ENCODE results near the gene WWC2. TPM values are rescaled to one million over a fixed set of nuclear protein-coding genes. Genes with fewer than 3 reads are reported as not detected.
A peak's percentile ranks its signal among the peaks of the same experiment; 100 is the strongest.

WWC2 gene
- polyA plus RNA-seq, 2 donors: 2.9 to 3.4 TPM

GRCh38 chr4:183255487-183255886 is 156.4 kb downstream of the WWC2 start:
- H3K36me3 ChIP-seq (ENCODE audit: control insufficient read depth in 2 of 2, insufficient read depth in 2 of 2, low read length in 1 of 2): no peaks in the 10 kb centered on the region

GRCh38 chr4:183256343-183256742 is 157.3 kb downstream of the WWC2 start:
- Histone ChIP-seq H3K4me3 (ENCODE audit: low read depth in 1 of 2, low read length in 2 of 2) (no peak overlapping the region), H3K27me3 (ENCODE audit: control insufficient read depth in 1 of 2, insufficient read depth in 2 of 2, low read length in 2 of 2) (no peaks in the 10 kb centered on the region), H3K36me3 (ENCODE audit: control insufficient read depth in 2 of 2, insufficient read depth in 2 of 2, low read length in 1 of 2) (peaks cover 0 to 6% of the 10 kb centered on the region in 2 donors), H3K27ac (ENCODE audit: low read depth in 2 of 2, low read length in 1 of 2) (no peak overlapping the region), H3K4me1 (ENCODE audit: control insufficient read depth in 2 of 2, insufficient read depth in 2 of 2, low read length in 1 of 2) (no peaks in the 10 kb centered on the region), H3K9me3 (ENCODE audit: control insufficient read depth in 2 of 2, insufficient read depth in 1 of 2, low read depth in 1 of 2, low read length in 1 of 2) (no peaks in the 10 kb centered on the region)
- WGBS, 2 donors: 68 to 70% methylated on average over 6 of the region's 6 CpGs

More at GRCh38 chr4:183255487-183255886, 156.4 kb downstream of the WWC2 start:
- H3K27ac ChIP-seq (ENCODE audit: low read depth in 2 of 2, low read length in 1 of 2): no peak overlapping the region
- no peaks in the 10 kb centered on the region for H3K4me1 ChIP-seq (ENCODE audit: control insufficient read depth in 2 of 2, insufficient read depth in 2 of 2, low read length in 1 of 2)
- no peak overlapping the region for H3K4me3 ChIP-seq (ENCODE audit: low read depth in 1 of 2, low read length in 2 of 2)
- 65 to 68% methylated on average over 3 of the region's 3 CpGs for WGBS, 2 donors
- H3K27me3 ChIP-seq (ENCODE audit: control insufficient read depth in 1 of 2, insufficient read depth in 2 of 2, low read length in 2 of 2): no peaks in the 10 kb centered on the region
- no peaks in the 10 kb centered on the region for H3K9me3 ChIP-seq (ENCODE audit: control insufficient read depth in 2 of 2, insufficient read depth in 1 of 2, low read depth in 1 of 2, low read length in 1 of 2)

DNA sequence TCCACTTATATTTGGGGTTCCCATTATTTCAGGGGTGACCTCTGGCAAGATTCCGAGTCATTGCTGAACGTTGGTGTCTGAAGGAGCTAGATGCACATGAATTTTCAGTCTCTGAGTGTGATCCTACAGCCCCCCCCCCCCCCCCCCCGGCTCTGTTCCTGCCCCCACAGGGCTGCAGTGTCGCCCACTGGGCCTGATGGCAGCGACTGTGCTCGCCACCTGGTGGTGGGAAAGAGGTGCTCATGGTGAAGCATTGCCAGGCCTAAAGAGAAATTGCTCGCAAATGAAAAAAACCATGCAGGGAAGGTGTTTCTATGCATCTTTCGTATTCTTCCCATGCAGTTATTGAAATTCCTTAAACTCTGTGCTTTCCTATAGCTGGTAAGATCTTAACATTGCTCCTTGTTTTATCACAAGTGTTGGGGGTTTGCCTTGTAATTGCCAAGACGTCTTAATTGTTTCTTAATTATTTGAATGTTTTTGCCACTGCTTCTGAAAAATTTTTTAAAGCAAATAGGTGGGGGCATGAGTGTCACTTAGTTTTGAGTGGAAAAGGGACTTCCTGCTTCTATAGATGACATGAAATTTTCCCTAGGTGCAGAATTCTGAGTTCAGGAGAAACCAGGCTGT is 157.8 kb downstream of the WWC2 start:
- H3K36me3 ChIP-seq (ENCODE audit: control insufficient read depth in 2 of 2, insufficient read depth in 2 of 2, low read length in 1 of 2): peaks cover 0 to 6% of the 10 kb centered on the region in 2 donors
- no peaks in the 10 kb centered on the region for H3K27me3 ChIP-seq (ENCODE audit: control insufficient read depth in 1 of 2, insufficient read depth in 2 of 2, low read length in 2 of 2)
- 42 to 43% methylated on average over 9 of the region's 9 CpGs for WGBS, 2 donors
- no peak overlapping the region for H3K27ac ChIP-seq (ENCODE audit: low read depth in 2 of 2, low read length in 1 of 2)
- H3K9me3 ChIP-seq (ENCODE audit: control insufficient read depth in 2 of 2, insufficient read depth in 1 of 2, low read depth in 1 of 2, low read length in 1 of 2): no peaks in the 10 kb centered on the region
- no peak overlapping the region for H3K4me3 ChIP-seq (ENCODE audit: low read depth in 1 of 2, low read length in 2 of 2)
- no peaks in the 10 kb centered on the region for H3K4me1 ChIP-seq (ENCODE audit: control insufficient read depth in 2 of 2, insufficient read depth in 2 of 2, low read length in 1 of 2)

DNA sequence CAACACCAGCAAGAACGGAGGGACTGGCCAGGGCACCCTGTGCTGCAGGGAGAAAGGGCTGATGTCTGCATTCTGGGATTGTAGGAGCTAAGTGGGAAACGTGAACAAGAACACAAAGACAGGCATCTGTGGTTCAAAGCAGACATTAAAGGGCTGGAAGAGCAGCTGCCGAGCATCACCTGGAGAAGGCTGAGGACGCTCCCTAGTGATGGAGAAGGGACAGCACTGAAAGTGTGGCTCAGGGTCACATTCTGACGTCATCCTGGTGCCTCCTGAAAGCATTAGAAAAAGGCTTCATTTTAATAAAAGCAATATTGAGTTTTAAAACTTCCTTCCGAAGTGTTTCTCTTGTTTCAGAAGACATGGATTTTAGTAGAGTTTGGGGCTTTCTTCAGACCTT is 158.8 kb downstream of the WWC2 start:
- Histone ChIP-seq H3K9me3 (ENCODE audit: control insufficient read depth in 2 of 2, insufficient read depth in 1 of 2, low read depth in 1 of 2, low read length in 1 of 2) (no peaks in the 10 kb centered on the region), H3K4me1 (ENCODE audit: control insufficient read depth in 2 of 2, insufficient read depth in 2 of 2, low read length in 1 of 2) (no peaks in the 10 kb centered on the region), H3K4me3 (ENCODE audit: low read depth in 1 of 2, low read length in 2 of 2) (no peak overlapping the region), H3K27ac (ENCODE audit: low read depth in 2 of 2, low read length in 1 of 2) (no peak overlapping the region), H3K36me3 (ENCODE audit: control insufficient read depth in 2 of 2, insufficient read depth in 2 of 2, low read length in 1 of 2) (peaks cover 0 to 6% of the 10 kb centered on the region in 2 donors), H3K27me3 (ENCODE audit: control insufficient read depth in 1 of 2, insufficient read depth in 2 of 2, low read length in 2 of 2) (no peaks in the 10 kb centered on the region)
- 84 to 88% methylated on average over 6 of the region's 6 CpGs for WGBS, 2 donors

DNA sequence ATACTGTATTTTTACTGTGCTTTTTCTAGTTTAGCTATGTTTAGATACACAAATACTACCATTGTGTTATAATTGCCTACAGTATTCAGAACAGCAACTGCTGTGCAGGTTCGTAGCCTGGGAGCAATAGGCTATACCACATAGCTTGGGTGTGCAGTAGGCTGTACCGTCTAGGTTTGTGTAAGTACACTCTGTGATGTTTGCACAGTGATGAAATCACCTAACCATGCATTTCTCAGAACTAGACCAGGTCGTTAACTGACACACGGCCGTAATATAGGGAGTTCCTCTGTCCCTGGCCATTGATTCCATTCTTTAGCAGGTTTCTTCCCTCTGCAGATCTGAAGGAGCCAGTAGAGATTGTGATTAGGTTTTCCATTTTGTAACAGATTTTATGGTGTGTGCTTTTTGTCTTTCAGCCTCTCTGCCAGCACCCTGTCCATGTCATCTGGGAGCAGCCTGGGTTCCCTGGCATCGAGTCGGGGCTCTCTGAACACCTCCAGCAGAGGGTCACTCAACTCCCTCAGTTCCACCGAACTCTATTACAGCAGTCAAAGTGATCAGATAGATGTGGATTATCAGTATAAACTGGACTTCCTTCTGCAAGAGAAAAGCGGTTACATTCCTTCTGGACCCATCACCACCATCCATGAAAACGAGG is 161.6 kb downstream of the WWC2 start:
- H3K27me3 ChIP-seq (ENCODE audit: control insufficient read depth in 1 of 2, insufficient read depth in 2 of 2, low read length in 2 of 2): no peaks in the 10 kb centered on the region
- H3K9me3 ChIP-seq (ENCODE audit: control insufficient read depth in 2 of 2, insufficient read depth in 1 of 2, low read depth in 1 of 2, low read length in 1 of 2): no peaks in the 10 kb centered on the region
- H3K4me1 ChIP-seq (ENCODE audit: control insufficient read depth in 2 of 2, insufficient read depth in 2 of 2, low read length in 1 of 2): no peaks in the 10 kb centered on the region
- no peak overlapping the region for H3K4me3 ChIP-seq (ENCODE audit: low read depth in 1 of 2, low read length in 2 of 2)
- H3K27ac ChIP-seq (ENCODE audit: low read depth in 2 of 2, low read length in 1 of 2): no peak overlapping the region
- 82 to 86% methylated on average over 10 of the region's 10 CpGs for WGBS, 2 donors
- H3K36me3 ChIP-seq (ENCODE audit: control insufficient read depth in 2 of 2, insufficient read depth in 2 of 2, low read length in 1 of 2): peaks cover 0 to 6% of the 10 kb centered on the region in 2 donors

DNA sequence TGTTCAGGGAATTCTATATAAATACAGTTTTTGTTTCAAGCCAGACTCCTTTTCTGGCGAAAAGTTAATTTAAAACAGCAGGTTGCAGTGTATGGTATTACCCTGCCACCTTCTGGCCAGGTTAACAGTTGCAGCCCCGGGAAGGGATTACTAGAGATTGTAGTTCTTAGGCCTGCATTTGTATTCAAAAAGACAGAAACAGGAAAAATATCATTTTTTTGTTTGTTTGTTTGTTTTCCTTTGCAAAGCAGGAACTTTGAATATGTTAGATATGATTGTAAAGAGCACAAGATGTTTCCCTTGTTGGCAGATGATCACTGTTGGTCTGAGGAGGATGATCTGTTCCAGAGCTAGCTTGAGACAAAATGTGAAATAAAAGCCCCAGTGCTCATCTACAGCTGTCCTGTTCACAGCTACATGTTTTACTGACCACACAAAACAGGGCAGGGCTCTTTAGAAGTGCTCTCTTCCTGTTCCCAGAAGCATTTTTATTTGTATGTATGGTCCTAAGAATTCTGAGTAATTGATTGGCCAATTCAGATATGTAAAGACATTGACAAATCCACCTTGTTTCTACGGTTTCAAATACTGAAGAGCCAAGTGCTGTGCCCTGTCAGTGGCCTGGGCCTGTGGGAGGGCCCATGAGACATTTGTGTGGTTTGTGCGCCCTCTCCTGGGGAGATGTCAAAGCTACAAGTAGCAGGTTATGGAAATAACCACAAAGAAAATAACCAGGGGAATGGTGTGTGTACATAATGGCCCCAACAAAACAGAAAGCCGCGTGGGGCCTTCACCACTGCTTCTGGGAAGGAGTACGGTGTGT is 163.1 kb downstream of the WWC2 start:
- Histone ChIP-seq H3K27ac (ENCODE audit: low read depth in 2 of 2, low read length in 1 of 2) (peak overlapping the region; percentile 13 to 56), H3K4me1 (ENCODE audit: control insufficient read depth in 2 of 2, insufficient read depth in 2 of 2, low read length in 1 of 2) (no peaks in the 10 kb centered on the region), H3K4me3 (ENCODE audit: low read depth in 1 of 2, low read length in 2 of 2) (no peak overlapping the region)

DNA sequence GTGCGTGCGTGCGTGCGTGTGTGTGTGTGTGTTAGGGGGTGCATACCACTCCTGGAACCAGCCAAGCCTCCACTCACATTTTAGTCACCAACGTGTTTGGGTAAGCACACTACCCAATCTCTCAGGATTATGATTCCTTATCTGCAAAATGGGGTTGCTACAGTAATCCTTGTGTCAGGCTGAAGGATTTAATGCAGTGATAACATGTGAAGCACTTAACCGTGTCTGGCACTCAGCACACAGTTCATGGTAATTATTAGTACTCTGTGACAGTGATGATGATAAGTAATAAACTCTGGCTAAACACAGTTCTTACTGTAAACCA is 163.7 kb downstream of the WWC2 start:
- 35 to 38% methylated on average over 6 of the region's 6 CpGs for WGBS, 2 donors
- no peaks in the 10 kb centered on the region for H3K9me3 ChIP-seq (ENCODE audit: control insufficient read depth in 2 of 2, insufficient read depth in 1 of 2, low read depth in 1 of 2, low read length in 1 of 2)

More for the DNA sequence above, 163.1 kb downstream of the WWC2 start:
- Histone ChIP-seq H3K36me3 (ENCODE audit: control insufficient read depth in 2 of 2, insufficient read depth in 2 of 2, low read length in 1 of 2) (peaks cover 0 to 6% of the 10 kb centered on the region in 2 donors), H3K27me3 (ENCODE audit: control insufficient read depth in 1 of 2, insufficient read depth in 2 of 2, low read length in 2 of 2) (no peaks in the 10 kb centered on the region), H3K9me3 (ENCODE audit: control insufficient read depth in 2 of 2, insufficient read depth in 1 of 2, low read depth in 1 of 2, low read length in 1 of 2) (no peaks in the 10 kb centered on the region)
- WGBS, 2 donors: 12% methylated on average over 7 of the region's 7 CpGs

GRCh38 chr4:183263787-183264386 is 164.8 kb downstream of the WWC2 start:
- no peaks in the 10 kb centered on the region for H3K27me3 ChIP-seq (ENCODE audit: control insufficient read depth in 1 of 2, insufficient read depth in 2 of 2, low read length in 2 of 2)
- H3K4me1 ChIP-seq (ENCODE audit: control insufficient read depth in 2 of 2, insufficient read depth in 2 of 2, low read length in 1 of 2): no peaks in the 10 kb centered on the region
- H3K4me3 ChIP-seq (ENCODE audit: low read depth in 1 of 2, low read length in 2 of 2): no peak overlapping the region
- no peaks in the 10 kb centered on the region for H3K9me3 ChIP-seq (ENCODE audit: control insufficient read depth in 2 of 2, insufficient read depth in 1 of 2, low read depth in 1 of 2, low read length in 1 of 2)
- H3K27ac ChIP-seq (ENCODE audit: low read depth in 2 of 2, low read length in 1 of 2): no peak overlapping the region
- 77 to 79% methylated on average over 8 of the region's 8 CpGs for WGBS, 2 donors
- H3K36me3 ChIP-seq (ENCODE audit: control insufficient read depth in 2 of 2, insufficient read depth in 2 of 2, low read length in 1 of 2): peaks cover 0 to 6% of the 10 kb centered on the region in 2 donors

More for the DNA sequence above, 163.7 kb downstream of the WWC2 start:
- Histone ChIP-seq H3K27ac (ENCODE audit: low read depth in 2 of 2, low read length in 1 of 2) (no peak overlapping the region), H3K36me3 (ENCODE audit: control insufficient read depth in 2 of 2, insufficient read depth in 2 of 2, low read length in 1 of 2) (peaks cover 0 to 6% of the 10 kb centered on the region in 2 donors), H3K4me1 (ENCODE audit: control insufficient read depth in 2 of 2, insufficient read depth in 2 of 2, low read length in 1 of 2) (no peaks in the 10 kb centered on the region), H3K27me3 (ENCODE audit: control insufficient read depth in 1 of 2, insufficient read depth in 2 of 2, low read length in 2 of 2) (no peaks in the 10 kb centered on the region), H3K4me3 (ENCODE audit: low read depth in 1 of 2, low read length in 2 of 2) (no peak overlapping the region)

- 66 to 75% methylated on average over 1 of the region's 1 CpG for WGBS, 2 donors
- Histone ChIP-seq H3K4me1 (ENCODE audit: control insufficient read depth in 2 of 2, insufficient read depth in 2 of 2, low read length in 1 of 2) (no peaks in the 10 kb centered on the region), H3K4me3 (ENCODE audit: low read depth in 1 of 2, low read length in 2 of 2) (no peak overlapping the region), H3K36me3 (ENCODE audit: control insufficient read depth in 2 of 2, insufficient read depth in 2 of 2, low read length in 1 of 2) (peaks cover 0 to 6% of the 10 kb centered on the region in 2 donors), H3K9me3 (ENCODE audit: control insufficient read depth in 2 of 2, insufficient read depth in 1 of 2, low read depth in 1 of 2, low read length in 1 of 2) (no peaks in the 10 kb centered on the region), H3K27ac (ENCODE audit: low read depth in 2 of 2, low read length in 1 of 2) (no peak overlapping the region), H3K27me3 (ENCODE audit: control insufficient read depth in 1 of 2, insufficient read depth in 2 of 2, low read length in 2 of 2) (no peaks in the 10 kb centered on the region)
These were observed 165.6 kb downstream of the WWC2 start for GRCh38 chr4:183264614-183265013.

All from esophagus (tissue), 2 donors.